Measurements from ENCODE around the gene BHLHE40. TPM values are rescaled to one million over a fixed set of nuclear protein-coding genes. Genes with fewer than 3 reads are reported as not detected.
"Not testable (repeated sequence)": the region's sequence is repeated elsewhere in the genome, so short reads cannot be mapped to it uniquely, and the experiment has no call there.

Gene BHLHE40
- total and polyA plus RNA-seq, 3 experiments from 2014 or later = 24.8 to 180 (median 174) TPM

DNA sequence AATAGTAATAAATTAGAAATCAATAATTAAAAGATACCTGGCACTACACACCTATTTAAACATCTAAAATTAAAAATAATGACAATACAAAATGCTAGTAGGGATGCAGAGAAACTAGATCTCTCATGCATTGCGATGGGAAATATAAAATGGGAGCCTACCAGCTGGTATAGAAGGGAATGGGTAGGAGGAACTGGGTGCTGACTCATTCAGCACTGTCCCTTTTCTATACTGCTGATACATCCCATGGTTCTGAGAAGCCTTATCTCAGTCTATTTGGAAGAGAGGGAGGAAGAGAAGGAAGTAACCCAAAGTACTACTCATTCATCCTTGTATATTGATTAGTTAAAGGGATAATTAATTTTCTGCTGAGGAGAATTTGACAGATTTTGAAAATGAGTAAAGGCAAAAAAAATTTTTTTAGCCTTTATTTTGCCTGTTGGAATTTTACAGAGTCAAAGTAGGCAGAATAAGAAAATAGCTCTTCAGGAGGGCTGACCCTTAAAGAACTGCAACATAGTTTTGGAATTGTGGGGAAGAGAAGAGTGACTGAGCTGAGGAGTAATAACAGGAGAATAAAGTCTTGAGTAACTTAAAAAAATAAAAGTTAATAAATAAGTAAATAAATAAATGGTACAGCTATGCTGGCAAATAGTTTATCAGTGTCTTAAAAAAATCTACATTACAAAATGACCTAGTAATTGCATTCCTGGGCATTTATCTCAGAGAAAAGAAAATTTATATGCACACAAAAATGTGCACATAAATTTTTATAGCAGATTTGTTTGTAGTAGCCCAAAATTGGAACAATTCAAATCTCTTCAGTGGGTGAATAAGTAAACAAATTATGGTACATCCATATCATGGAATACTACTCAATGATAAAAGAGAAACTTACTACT is 15.3 kb upstream of the BHLHE40 start:
- Histone ChIP-seq H3K27ac (ENCODE audit: low read depth, low read length) (no peak overlapping the region), H3K36me3 (ENCODE audit: insufficient read depth, low read length) (no peaks in the 10 kb centered on the region), H3K4me1 (ENCODE audit: insufficient read depth, low read length) (peaks cover 10% of the 10 kb centered on the region), H3K9me3 (ENCODE audit: low read length) (peaks cover 3% of the 10 kb centered on the region), H3K27me3 (ENCODE audit: insufficient read depth, low read length, poor library complexity, severe bottlenecking) (no peaks in the 10 kb centered on the region), H3K4me3 (ENCODE audit: low read length) (no peak overlapping the region)
- Mint-ChIP-seq H3K4me1 (peaks cover 27 to 39% (median 32%) of the 10 kb centered on the region in 3 donors), H3K27me3 (no peaks in the 10 kb centered on the region), H3K27ac (peak overlapping the region in 2 of 8 donors; percentile 2 to 81), H3K9me3 (peaks cover 9 to 36% (median 33%) of the 10 kb centered on the region in 5 donors), H3K4me3 (no peak overlapping the region), H3K36me3 (peaks cover 6 to 38% (median 11%) of the 10 kb centered on the region in 3 donors)
- ChIA-PET CTCF (no interaction called here), POLR2A (interaction anchor here (0.6 kb wide), 1 partner anchor 15 kb away, joined by 3 read pairs; the partner anchor contains the start of gene BHLHE40)
- no peak for DNase-seq

DNA sequence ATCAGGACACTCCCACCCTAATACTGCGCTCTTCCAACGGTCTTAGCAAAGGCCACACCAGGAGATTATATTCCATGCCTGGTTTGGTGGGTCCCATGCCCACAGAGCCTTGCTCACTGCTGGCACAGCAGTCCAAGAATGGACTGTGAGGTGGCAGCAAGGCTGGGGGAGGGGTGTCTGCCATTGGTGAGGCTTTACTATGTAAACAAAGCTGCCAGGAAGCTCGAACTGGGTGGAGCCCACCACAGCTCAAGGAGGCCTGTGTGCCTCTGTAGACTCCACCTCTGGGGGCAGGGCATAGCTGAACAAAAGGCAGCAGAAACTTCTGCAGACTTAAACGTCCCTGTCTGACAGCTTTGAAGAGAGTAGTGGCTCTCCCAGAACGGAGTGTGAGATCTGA is 13.2 kb upstream of the BHLHE40 start:
- CTCF ChIA-PET = interaction anchor here (0.6 to 3.2 kb wide), 7 partner anchors 11 to 144 kb away, joined by 3 to 18 read pairs (median 3); partner anchors contain the start of gene BHLHE40

DNA sequence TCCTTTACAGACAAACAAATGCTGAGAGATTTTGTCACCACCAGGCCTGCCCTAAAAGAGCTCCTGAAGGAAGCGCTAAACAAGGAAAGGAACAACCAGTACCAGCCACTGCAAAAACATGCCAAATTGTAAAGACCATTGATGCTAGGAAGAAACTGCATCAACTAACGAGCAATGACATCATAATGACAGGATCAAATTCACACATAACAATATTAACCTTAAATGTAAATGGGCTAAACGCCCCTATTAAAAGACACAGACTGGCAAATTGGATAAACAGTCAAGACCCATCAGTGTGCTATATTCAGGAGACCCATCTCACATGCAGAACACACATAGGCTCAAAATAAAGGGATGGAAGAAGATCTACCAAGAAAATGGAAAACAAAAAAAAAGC is 11.6 kb upstream of the BHLHE40 start:
- not testable (repeated sequence) for H3K27me3 Mint-ChIP-seq; H3K27me3 ChIP-seq (ENCODE audit: insufficient read depth, low read length, poor library complexity, severe bottlenecking); H3K4me3 Mint-ChIP-seq; DNase-seq; H3K27ac ChIP-seq (ENCODE audit: low read depth, low read length); H3K4me3 ChIP-seq (ENCODE audit: low read length); H3K36me3 ChIP-seq (ENCODE audit: insufficient read depth, low read length); H3K9me3 ChIP-seq (ENCODE audit: low read length)
- CTCF ChIA-PET = interaction anchor here (1.6 to 3.2 kb wide), 2 partner anchors 9 to 17 kb away, joined by 4 to 18 read pairs; no protein-coding TSS in a partner anchor
- POLR2A ChIA-PET = interaction anchor here (2.2 kb wide), 1 partner anchor 9 kb away, joined by 9 read pairs; no protein-coding TSS in a partner anchor
- Mint-ChIP-seq H3K27ac (peak overlapping the region in 2 of 8 donors; percentile 47 to 52), H3K9me3 (peaks cover 4 to 51% (median 49%) of the 10 kb centered on the region in 5 donors), H3K4me1 (peaks cover 27 to 39% (median 32%) of the 10 kb centered on the region in 3 donors), H3K36me3 (peaks cover 8 to 52% (median 8%) of the 10 kb centered on the region in 3 donors)
- H3K4me1 ChIP-seq (ENCODE audit: insufficient read depth, low read length) = peaks cover 10% of the 10 kb centered on the region

More for the DNA sequence above, 13.2 kb upstream of the BHLHE40 start:
- peak overlapping the region; percentile 63 to 85 (median 84) for H3K27ac Mint-ChIP-seq
- H3K4me1 Mint-ChIP-seq = peaks cover 27 to 39% (median 32%) of the 10 kb centered on the region in 3 donors
- not testable (repeated sequence) for H3K27ac ChIP-seq (ENCODE audit: low read depth, low read length); H3K9me3 ChIP-seq (ENCODE audit: low read length); H3K4me3 ChIP-seq (ENCODE audit: low read length); H3K36me3 ChIP-seq (ENCODE audit: insufficient read depth, low read length); H3K27me3 ChIP-seq (ENCODE audit: insufficient read depth, low read length, poor library complexity, severe bottlenecking); H3K27me3 Mint-ChIP-seq
- H3K4me1 ChIP-seq (ENCODE audit: insufficient read depth, low read length) = peaks cover 10% of the 10 kb centered on the region
- peaks cover 8 to 45% (median 8%) of the 10 kb centered on the region in 3 donors for H3K36me3 Mint-ChIP-seq
- peaks cover 4 to 51% (median 48%) of the 10 kb centered on the region in 5 donors for H3K9me3 Mint-ChIP-seq
- peak overlapping the region in 6 of 7 donors; percentile 44 to 83 (median 56) for H3K4me3 Mint-ChIP-seq
- POLR2A ChIA-PET = interaction anchor here (1.1 to 2.2 kb wide), 3 partner anchors 11 to 144 kb away, joined by 3 to 9 read pairs (median 5); partner anchors contain the start of gene BHLHE40
- DNase-seq = peak in 3 of 5 donors; percentile 30 to 70 (median 52)

DNA sequence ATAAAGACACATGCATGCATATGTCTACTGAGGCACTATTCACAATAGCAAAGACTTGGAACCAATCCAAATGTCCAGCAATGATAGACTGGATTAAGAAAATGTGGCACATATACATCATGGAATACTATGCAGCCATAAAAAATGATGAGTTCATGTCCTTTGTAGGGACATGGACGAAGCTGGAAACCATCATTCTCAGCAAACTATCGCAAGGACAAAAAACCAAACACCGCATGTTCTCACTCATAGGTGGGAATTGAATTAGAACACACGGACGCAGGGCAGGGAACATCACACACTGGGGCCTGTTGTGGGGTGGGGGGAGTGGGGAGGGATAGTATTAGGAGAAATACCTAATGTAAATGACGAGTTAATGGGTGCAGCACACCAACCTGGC is 7.8 kb upstream of the BHLHE40 start:
- H3K27me3 Mint-ChIP-seq; H3K27ac ChIP-seq (ENCODE audit: low read depth, low read length); DNase-seq; H3K4me3 Mint-ChIP-seq; H3K36me3 ChIP-seq (ENCODE audit: insufficient read depth, low read length); POLR2A ChIA-PET; H3K27me3 ChIP-seq (ENCODE audit: insufficient read depth, low read length, poor library complexity, severe bottlenecking); H3K9me3 ChIP-seq (ENCODE audit: low read length); CTCF ChIA-PET; H3K4me3 ChIP-seq (ENCODE audit: low read length): not testable (repeated sequence)
- Mint-ChIP-seq H3K9me3 (peaks cover 4 to 46% (median 41%) of the 10 kb centered on the region in 5 donors), H3K36me3 (peaks cover 7 to 43% (median 8%) of the 10 kb centered on the region in 3 donors), H3K27ac (peak overlapping the region in 1 of 8 donors; percentile 38), H3K4me1 (peaks cover 23 to 31% (median 30%) of the 10 kb centered on the region in 3 donors)
- peaks cover 10% of the 10 kb centered on the region for H3K4me1 ChIP-seq (ENCODE audit: insufficient read depth, low read length)

DNA sequence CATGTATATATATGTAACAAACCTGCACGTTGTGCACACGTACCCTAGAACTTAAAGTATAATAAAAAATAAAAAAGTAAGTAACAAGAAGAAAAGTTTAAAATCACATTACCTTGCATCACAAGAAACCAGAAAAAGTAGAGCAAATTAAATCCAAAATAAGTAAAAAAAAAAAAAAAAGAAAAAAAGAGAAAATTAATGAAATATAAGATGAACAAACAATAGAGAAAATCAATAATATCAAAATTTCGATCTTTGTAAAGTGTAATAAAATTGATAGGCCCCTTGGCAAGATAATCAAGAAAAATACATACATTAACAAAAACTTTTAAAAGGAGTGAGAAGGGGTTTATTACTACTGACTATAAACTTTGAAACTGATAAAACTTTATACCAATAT is 7.4 kb upstream of the BHLHE40 start:
- H3K36me3 Mint-ChIP-seq = peaks cover 6 to 39% (median 7%) of the 10 kb centered on the region in 3 donors
- H3K4me3 ChIP-seq (ENCODE audit: low read length) = no peak overlapping the region
- no peaks in the 10 kb centered on the region for H3K27me3 Mint-ChIP-seq
- H3K4me1 ChIP-seq (ENCODE audit: insufficient read depth, low read length) = peaks cover 12% of the 10 kb centered on the region
- ChIA-PET POLR2A (no interaction called here), CTCF (no interaction called here)
- DNase-seq = no peak
- H3K9me3 Mint-ChIP-seq = peaks cover 4 to 42% (median 37%) of the 10 kb centered on the region in 5 donors
- H3K4me1 Mint-ChIP-seq = peaks cover 23 to 31% (median 30%) of the 10 kb centered on the region in 3 donors
- H3K9me3 ChIP-seq (ENCODE audit: low read length) = no peaks in the 10 kb centered on the region
- H3K36me3 ChIP-seq (ENCODE audit: insufficient read depth, low read length) = no peaks in the 10 kb centered on the region
- H3K27ac Mint-ChIP-seq = peak overlapping the region in 2 of 8 donors; percentile 10 to 38
- no peak overlapping the region for H3K27ac ChIP-seq (ENCODE audit: low read depth, low read length)
- no peak overlapping the region for H3K4me3 Mint-ChIP-seq
- no peaks in the 10 kb centered on the region for H3K27me3 ChIP-seq (ENCODE audit: insufficient read depth, low read length, poor library complexity, severe bottlenecking)

DNA sequence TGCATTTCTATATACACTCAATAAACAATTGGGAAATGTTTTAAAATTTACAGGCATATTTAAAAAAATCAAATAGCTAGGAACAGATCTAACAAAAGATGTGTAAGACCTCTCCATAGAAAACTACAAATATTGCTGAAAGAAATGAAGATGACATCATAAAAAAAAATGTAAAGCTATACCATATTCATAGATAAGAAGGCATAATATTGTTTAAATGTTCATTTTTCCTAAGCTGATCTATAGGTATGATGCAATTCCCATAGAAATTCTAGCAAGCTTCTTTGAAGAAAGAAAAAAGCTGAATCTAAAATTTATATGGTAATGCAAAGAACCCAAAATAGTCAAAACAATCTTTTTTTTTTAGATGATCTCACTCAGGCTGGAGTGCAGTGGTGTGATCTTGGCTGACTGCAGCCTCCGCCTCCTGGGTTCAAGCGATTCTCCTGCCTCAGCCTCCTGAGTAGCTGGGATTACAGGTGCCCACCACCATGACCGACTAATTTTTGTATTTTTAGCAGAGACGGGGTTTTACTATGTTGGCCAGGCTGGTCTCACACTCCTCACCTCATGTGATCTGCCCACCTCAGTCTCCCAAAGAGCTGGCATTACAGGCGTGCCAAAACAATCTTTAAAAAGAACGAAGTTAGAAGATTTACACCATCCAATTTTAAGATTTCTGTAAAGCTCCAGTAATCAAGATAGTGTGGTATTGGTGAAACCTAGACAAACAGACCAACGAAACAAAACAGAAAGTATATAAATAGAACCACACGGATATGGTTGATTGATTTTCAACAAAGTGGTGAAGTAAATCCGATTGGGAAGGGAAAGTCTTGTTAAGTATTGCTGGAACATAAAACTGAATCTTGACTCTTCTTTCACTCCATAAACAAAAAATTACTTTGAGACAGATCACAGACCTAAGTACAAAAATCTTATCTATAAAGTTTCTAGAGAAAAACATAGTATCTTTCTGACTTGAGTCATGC is 6.3 kb upstream of the BHLHE40 start:
- Histone ChIP-seq H3K9me3 (ENCODE audit: low read length) (no peaks in the 10 kb centered on the region), H3K4me1 (ENCODE audit: insufficient read depth, low read length) (peaks cover 20% of the 10 kb centered on the region), H3K4me3 (ENCODE audit: low read length) (no peak overlapping the region), H3K27me3 (ENCODE audit: insufficient read depth, low read length, poor library complexity, severe bottlenecking) (no peaks in the 10 kb centered on the region), H3K36me3 (ENCODE audit: insufficient read depth, low read length) (no peaks in the 10 kb centered on the region), H3K27ac (ENCODE audit: low read depth, low read length) (no peak overlapping the region)
- H3K27ac Mint-ChIP-seq = peak overlapping the region in 7 of 8 donors; percentile 1 to 82 (median 30)
- POLR2A ChIA-PET = interaction anchor here (0.6 kb wide), 1 partner anchor 184 kb away, joined by 3 read pairs; no protein-coding TSS in a partner anchor
- H3K4me3 Mint-ChIP-seq = peak overlapping the region in 1 of 7 donors; percentile 40
- CTCF ChIA-PET = interaction anchor here (0.7 to 1.1 kb wide), 3 partner anchors 10 to 144 kb away, joined by 3 read pairs; no protein-coding TSS in a partner anchor
- no peak for DNase-seq
- H3K4me1 Mint-ChIP-seq = peaks cover 29 to 36% (median 32%) of the 10 kb centered on the region in 3 donors
- peaks cover 1 to 31% (median 26%) of the 10 kb centered on the region in 5 donors for H3K9me3 Mint-ChIP-seq
- H3K27me3 Mint-ChIP-seq = no peaks in the 10 kb centered on the region
- peaks cover 4 to 28% (median 9%) of the 10 kb centered on the region in 3 donors for H3K36me3 Mint-ChIP-seq

DNA sequence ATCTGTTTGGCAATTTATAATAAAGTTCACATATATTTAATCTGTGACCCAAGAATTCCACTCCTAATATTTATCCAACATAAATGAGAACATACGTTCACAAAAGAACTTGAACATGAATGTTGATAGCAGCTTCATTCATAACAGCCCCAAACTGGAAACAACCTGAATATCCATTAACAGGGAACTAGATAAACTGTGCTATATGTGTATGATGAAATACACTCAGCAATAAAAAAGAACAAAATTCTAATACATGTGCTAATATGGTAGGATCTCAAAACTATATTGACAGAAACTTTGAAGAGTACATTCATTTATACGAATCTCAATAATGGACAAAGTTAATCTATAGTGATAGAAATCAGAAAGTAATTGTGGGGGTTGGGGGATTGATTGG is 5.1 kb upstream of the BHLHE40 start:
- Histone ChIP-seq H3K4me1 (ENCODE audit: insufficient read depth, low read length) (peaks cover 20% of the 10 kb centered on the region), H3K9me3 (ENCODE audit: low read length) (no peaks in the 10 kb centered on the region), H3K4me3 (ENCODE audit: low read length) (no peak overlapping the region), H3K36me3 (ENCODE audit: insufficient read depth, low read length) (no peaks in the 10 kb centered on the region), H3K27ac (ENCODE audit: low read depth, low read length) (no peak overlapping the region), H3K27me3 (ENCODE audit: insufficient read depth, low read length, poor library complexity, severe bottlenecking) (no peaks in the 10 kb centered on the region)
- DNase-seq = no peak
- peaks cover 0 to 16% (median 9%) of the 10 kb centered on the region in 3 donors for H3K36me3 Mint-ChIP-seq
- ChIA-PET CTCF (no interaction called here), POLR2A (no interaction called here)
- no peaks in the 10 kb centered on the region for H3K27me3 Mint-ChIP-seq
- H3K4me1 Mint-ChIP-seq = peaks cover 29 to 36% (median 32%) of the 10 kb centered on the region in 3 donors
- H3K27ac Mint-ChIP-seq = peak overlapping the region in 7 of 8 donors; percentile 2 to 100 (median 18)
- peak overlapping the region in 1 of 7 donors; percentile 16 for H3K4me3 Mint-ChIP-seq
- H3K9me3 Mint-ChIP-seq = peaks cover 0 to 19% (median 14%) of the 10 kb centered on the region in 5 donors

Data from CD8-positive, alpha-beta memory T cell (primary cell).